ENCODE measurements around the gene ASTN2. TPM values are rescaled to one million over a fixed set of nuclear protein-coding genes. Genes with fewer than 3 reads are reported as not detected.

ASTN2 gene
- polyA plus RNA-seq, 1 donor from 2014 or later, result 6.8 TPM

DNA sequence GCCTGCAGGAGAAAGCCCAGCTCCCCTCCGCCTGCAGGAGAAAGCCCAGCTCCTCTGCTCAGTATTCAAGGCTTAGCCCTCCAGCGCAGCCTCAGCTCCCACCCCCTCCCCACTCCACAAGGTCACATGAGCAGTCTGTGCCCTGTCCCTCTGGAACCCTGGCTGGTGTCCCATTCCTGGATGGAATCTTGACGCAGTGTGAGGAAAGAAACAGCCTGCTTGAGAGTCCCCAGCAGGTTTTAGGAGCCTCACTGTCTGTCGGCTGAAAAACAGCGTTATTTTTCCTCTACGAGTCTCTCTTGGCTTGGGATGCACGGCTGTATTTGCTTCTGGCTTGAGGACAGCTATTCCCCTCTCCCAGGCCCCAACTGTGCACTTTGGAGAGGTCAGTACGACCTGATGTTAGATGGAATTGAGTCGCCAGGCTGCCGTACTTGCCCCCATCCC is 937.9 kb downstream of the ASTN2 start:
- H3K9me2 ChIP-seq (ENCODE audit: insufficient read depth, low read length), result no peaks in the 10 kb centered on the region
- H3K36me3 ChIP-seq (ENCODE audit: insufficient read depth, low read length), result no peaks in the 10 kb centered on the region
- H3F3A ChIP-seq (ENCODE audit: insufficient read depth, low read length, poor library complexity, severe bottlenecking), result no peaks in the 10 kb centered on the region
- no peak overlapping the region for H3K27ac ChIP-seq (ENCODE audit: low read length)
- no peaks in the 10 kb centered on the region for H4K20me1 ChIP-seq (ENCODE audit: insufficient read depth)
- H3K4me2 ChIP-seq (ENCODE audit: low read length), result no peak overlapping the region
- TF ChIP-seq, protein P1, sequence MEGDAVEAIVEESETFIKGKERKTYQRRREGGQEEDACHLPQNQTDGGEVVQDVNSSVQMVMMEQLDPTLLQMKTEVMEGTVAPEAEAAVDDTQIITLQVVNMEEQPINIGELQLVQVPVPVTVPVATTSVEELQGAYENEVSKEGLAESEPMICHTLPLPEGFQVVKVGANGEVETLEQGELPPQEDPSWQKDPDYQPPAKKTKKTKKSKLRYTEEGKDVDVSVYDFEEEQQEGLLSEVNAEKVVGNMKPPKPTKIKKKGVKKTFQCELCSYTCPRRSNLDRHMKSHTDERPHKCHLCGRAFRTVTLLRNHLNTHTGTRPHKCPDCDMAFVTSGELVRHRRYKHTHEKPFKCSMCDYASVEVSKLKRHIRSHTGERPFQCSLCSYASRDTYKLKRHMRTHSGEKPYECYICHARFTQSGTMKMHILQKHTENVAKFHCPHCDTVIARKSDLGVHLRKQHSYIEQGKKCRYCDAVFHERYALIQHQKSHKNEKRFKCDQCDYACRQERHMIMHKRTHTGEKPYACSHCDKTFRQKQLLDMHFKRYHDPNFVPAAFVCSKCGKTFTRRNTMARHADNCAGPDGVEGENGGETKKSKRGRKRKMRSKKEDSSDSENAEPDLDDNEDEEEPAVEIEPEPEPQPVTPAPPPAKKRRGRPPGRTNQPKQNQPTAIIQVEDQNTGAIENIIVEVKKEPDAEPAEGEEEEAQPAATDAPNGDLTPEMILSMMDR (IDR thresholded peaks at IDR 0.05; ENCODE audit: poor library complexity, severe bottlenecking), result no peak
- TF ChIP-seq MXI1 (conservative IDR thresholded peaks at IDR 0.05; ENCODE audit: poor library complexity, severe bottlenecking) (no peak), SMC3 (conservative IDR thresholded peaks at IDR 0.05; ENCODE audit: poor library complexity) (no peak), EZH2 (IDR thresholded peaks at IDR 0.05; ENCODE audit: borderline replicate concordance, insufficient read depth, low read length, poor library complexity, severe bottlenecking) (no peak), RAD21 (conservative IDR thresholded peaks at IDR 0.05) (no peak), EP300 (conservative IDR thresholded peaks at IDR 0.05; ENCODE audit: poor library complexity, severe bottlenecking) (no peak), POLR2AphosphoS5 (IDR thresholded peaks at IDR 0.05) (no peak), TAF1 (IDR thresholded peaks at IDR 0.05; ENCODE audit: low read depth) (no peak)
- TF ChIP-seq, protein P2, sequence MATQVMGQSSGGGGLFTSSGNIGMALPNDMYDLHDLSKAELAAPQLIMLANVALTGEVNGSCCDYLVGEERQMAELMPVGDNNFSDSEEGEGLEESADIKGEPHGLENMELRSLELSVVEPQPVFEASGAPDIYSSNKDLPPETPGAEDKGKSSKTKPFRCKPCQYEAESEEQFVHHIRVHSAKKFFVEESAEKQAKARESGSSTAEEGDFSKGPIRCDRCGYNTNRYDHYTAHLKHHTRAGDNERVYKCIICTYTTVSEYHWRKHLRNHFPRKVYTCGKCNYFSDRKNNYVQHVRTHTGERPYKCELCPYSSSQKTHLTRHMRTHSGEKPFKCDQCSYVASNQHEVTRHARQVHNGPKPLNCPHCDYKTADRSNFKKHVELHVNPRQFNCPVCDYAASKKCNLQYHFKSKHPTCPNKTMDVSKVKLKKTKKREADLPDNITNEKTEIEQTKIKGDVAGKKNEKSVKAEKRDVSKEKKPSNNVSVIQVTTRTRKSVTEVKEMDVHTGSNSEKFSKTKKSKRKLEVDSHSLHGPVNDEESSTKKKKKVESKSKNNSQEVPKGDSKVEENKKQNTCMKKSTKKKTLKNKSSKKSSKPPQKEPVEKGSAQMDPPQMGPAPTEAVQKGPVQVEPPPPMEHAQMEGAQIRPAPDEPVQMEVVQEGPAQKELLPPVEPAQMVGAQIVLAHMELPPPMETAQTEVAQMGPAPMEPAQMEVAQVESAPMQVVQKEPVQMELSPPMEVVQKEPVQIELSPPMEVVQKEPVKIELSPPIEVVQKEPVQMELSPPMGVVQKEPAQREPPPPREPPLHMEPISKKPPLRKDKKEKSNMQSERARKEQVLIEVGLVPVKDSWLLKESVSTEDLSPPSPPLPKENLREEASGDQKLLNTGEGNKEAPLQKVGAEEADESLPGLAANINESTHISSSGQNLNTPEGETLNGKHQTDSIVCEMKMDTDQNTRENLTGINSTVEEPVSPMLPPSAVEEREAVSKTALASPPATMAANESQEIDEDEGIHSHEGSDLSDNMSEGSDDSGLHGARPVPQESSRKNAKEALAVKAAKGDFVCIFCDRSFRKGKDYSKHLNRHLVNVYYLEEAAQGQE (IDR thresholded peaks at IDR 0.05; ENCODE audit: borderline replicate concordance), result no peak
- no peak overlapping the region for H3K4me3 ChIP-seq (ENCODE audit: low read length)
- H3K79me2 ChIP-seq (replicated peaks; ENCODE audit: insufficient read depth, low read length), result no peaks in the 10 kb centered on the region
- no peak overlapping the region for H2AFZ ChIP-seq (ENCODE audit: low read depth, low read length)
- H3K9me3 ChIP-seq (ENCODE audit: low read length), result no peaks in the 10 kb centered on the region
- H3K27me3 ChIP-seq (ENCODE audit: insufficient read depth, low read depth, low read length), result no peaks in the 10 kb centered on the region
- no peak overlapping the region for H3K9ac ChIP-seq (ENCODE audit: low read length)

DNA sequence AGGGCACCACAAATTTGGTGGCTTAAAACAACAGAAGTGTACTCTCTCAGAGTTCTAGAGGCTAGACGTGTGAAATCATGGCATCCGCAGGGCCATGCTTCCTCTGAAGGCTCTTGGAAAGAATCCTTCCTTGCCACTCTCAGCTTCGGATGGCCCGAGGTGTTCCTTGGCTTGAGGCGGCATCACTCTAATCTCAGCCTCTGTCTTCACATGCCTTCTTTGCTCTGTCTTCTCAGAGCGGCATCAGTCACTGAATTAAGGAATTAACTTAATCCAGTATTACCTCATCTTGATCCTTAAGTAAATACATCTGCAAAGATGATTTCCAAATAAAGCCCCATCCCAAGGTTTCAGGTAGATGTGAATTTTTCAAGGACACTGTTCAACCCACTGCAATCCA is 938.9 kb downstream of the ASTN2 start:
- H3K27me3 ChIP-seq (ENCODE audit: insufficient read depth, low read depth, low read length), result no peaks in the 10 kb centered on the region
- H3K27ac ChIP-seq (ENCODE audit: low read length), result no peak overlapping the region
- TF ChIP-seq RAD21 (conservative IDR thresholded peaks at IDR 0.05), result no peak
- TF ChIP-seq, protein P2 (IDR thresholded peaks at IDR 0.05; ENCODE audit: borderline replicate concordance), result no peak
- no peak for TF ChIP-seq SMC3 (conservative IDR thresholded peaks at IDR 0.05; ENCODE audit: poor library complexity)
- no peak for TF ChIP-seq MXI1 (conservative IDR thresholded peaks at IDR 0.05; ENCODE audit: poor library complexity, severe bottlenecking)
- TF ChIP-seq EP300 (conservative IDR thresholded peaks at IDR 0.05; ENCODE audit: poor library complexity, severe bottlenecking), result no peak
- TF ChIP-seq EZH2 (IDR thresholded peaks at IDR 0.05; ENCODE audit: borderline replicate concordance, insufficient read depth, low read length, poor library complexity, severe bottlenecking), result no peak
- TF ChIP-seq POLR2AphosphoS5 (IDR thresholded peaks at IDR 0.05), result no peak
- TF ChIP-seq TAF1 (IDR thresholded peaks at IDR 0.05; ENCODE audit: low read depth), result no peak
- TF ChIP-seq, protein P1 (IDR thresholded peaks at IDR 0.05; ENCODE audit: poor library complexity, severe bottlenecking), result no peak
- H4K20me1 ChIP-seq (ENCODE audit: insufficient read depth), result no peaks in the 10 kb centered on the region
- no peaks in the 10 kb centered on the region for H3K36me3 ChIP-seq (ENCODE audit: insufficient read depth, low read length)
- no peak overlapping the region for H3K9ac ChIP-seq (ENCODE audit: low read length)
- no peaks in the 10 kb centered on the region for H3K9me3 ChIP-seq (ENCODE audit: low read length)
- no peaks in the 10 kb centered on the region for H3F3A ChIP-seq (ENCODE audit: insufficient read depth, low read length, poor library complexity, severe bottlenecking)
- no peaks in the 10 kb centered on the region for H3K9me2 ChIP-seq (ENCODE audit: insufficient read depth, low read length)
- no peak overlapping the region for H3K4me3 ChIP-seq (ENCODE audit: low read length)
- no peak overlapping the region for H2AFZ ChIP-seq (ENCODE audit: low read depth, low read length)
- H3K79me2 ChIP-seq (replicated peaks; ENCODE audit: insufficient read depth, low read length), result no peaks in the 10 kb centered on the region
- no peak overlapping the region for H3K4me2 ChIP-seq (ENCODE audit: low read length)
